GM08714 (cell line): ENCODE results near the gene ERCC6L2.

Source experiments
- H3K4me3 ChIP-seq: fragments of 200-500 bp; sonication (Bioruptor generic); 2 replicates; pipeline ENCODE4 v1.5.1; 2014; ENCODE audit warnings: mild to moderate bottlenecking, low read length, inconsistent platforms
- ZNF274 ChIP-seq: IDR thresholded peaks from 2 replicates; pipeline ENCODE4 v1.6.1; 2012; ENCODE audit warnings: mild to moderate bottlenecking, low read depth, low read length

Gene ERCC6L2

DNA sequence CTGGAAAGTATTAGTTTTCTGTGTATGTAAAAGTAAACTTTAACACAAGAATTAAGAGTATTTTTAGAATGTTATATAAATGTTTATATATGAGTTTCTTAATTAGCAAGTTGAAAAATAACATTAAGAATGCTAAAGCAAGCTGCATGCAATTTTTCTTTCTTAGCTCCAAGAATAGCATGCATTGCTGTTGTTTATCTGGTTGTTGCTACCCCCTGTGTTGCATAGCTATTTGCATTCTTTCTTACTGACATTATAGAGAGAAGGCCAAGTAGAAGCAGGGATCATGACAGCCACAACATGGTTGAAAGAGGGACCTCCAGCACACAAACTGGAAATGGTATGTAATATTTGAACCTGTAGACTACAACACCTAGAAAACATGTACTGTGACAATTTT lies 94.8 kb downstream of the ERCC6L2 start:
- TF ChIP-seq ZNF274: no peak
- no peak overlapping the region for H3K4me3 ChIP-seq

DNA sequence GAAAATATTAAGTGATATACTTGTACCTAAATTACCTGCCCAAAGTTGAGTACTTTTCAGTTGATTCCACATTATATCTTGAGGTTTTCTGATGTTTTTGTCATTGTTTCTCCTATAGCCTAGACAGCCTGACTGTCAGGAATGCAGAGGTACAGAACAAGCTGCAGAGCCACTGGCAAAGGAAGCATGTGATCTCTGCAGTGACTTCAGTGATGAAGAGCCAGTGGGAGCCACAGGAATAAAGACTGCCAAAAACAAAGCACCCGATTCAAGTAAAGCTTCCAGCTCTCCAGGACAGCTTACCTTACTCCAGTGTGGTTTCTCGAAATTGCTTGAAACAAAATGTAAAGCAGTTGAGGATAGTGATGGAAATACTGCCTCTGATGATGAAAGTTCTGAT lies 96.3 kb downstream of the ERCC6L2 start:
- no peak overlapping the region for H3K4me3 ChIP-seq
- no peak for TF ChIP-seq ZNF274

DNA sequence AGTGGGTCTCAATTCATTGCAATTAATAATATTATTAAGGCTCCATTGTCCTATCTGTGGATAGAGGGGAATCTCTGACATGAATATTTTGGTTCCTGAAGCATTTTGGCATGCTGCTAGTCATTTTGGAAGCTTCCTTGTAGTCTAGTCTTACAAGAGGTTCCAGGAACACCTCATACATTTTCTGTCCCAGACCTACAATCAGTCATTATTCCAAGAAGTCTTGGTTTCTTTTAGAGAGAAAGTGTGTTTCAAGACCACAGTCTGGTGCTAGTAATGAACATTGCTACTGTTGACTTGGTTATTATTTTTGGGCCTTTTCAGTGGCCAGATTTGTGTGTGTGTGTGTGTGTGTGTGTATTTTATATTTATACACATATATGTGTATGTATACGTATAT lies 98.9 kb downstream of the ERCC6L2 start:
- H3K4me3 ChIP-seq: no peak overlapping the region
- TF ChIP-seq ZNF274: no peak

DNA sequence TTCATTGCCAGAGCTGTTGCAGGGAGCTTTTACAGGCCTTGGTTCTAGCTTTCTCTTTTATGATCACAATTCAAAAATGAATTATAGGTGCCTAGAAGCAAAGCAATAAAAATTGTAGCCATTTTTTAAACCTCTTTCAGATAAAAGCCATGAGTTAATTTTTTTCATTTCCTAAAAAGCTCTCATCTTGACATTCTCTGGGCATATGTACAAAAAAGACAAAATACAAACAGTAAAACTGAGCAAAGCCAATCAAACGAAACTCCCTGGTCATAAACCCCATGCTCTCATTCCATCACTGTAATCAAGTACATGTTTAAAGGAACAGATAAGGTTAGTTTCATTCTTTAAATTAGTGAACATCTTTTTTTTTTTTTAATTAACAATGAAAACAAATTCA lies 101.9 kb downstream of the ERCC6L2 start:
- H3K4me3 ChIP-seq: no peak overlapping the region
- no peak for TF ChIP-seq ZNF274

DNA sequence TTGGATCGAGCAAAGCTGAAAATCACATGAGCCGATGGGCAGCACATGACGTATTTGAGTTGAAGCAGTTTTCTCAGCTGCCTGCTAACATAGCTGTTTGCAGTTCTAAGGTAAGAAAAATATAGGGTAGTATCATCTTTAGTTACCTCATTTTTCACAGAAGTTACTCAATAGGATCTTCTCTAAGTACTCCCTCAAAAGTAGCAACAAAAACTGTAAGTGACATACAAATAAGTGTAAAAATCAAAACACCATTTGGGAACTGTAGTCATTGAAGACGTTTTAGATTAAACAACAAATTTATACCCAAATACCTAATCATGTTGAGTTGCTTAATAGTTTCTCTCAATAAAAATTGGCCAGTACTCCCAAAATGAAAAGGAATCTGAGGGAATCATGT lies 102.6 kb downstream of the ERCC6L2 start:
- no peak overlapping the region for H3K4me3 ChIP-seq
- no peak for TF ChIP-seq ZNF274

DNA sequence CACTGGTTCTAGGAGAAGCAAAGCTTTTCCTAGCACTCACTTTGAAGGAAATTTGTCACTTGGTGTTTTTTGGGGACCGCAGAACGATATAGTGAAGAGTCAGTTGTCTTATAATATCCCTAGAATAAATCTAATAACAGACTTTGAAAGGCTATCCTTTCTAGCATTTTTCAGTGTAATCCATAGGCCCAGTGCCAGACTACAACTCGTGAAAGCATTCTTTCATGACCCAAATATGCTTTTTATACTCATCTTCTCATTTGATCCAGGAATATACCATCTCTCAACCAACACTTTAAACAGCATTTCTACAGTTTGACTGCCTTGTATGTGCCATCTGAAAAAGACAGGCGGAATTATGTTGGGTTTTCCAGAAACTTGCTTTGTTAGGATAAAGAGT lies 104.0 kb downstream of the ERCC6L2 start:
- TF ChIP-seq ZNF274: no peak
- no peak overlapping the region for H3K4me3 ChIP-seq

DNA sequence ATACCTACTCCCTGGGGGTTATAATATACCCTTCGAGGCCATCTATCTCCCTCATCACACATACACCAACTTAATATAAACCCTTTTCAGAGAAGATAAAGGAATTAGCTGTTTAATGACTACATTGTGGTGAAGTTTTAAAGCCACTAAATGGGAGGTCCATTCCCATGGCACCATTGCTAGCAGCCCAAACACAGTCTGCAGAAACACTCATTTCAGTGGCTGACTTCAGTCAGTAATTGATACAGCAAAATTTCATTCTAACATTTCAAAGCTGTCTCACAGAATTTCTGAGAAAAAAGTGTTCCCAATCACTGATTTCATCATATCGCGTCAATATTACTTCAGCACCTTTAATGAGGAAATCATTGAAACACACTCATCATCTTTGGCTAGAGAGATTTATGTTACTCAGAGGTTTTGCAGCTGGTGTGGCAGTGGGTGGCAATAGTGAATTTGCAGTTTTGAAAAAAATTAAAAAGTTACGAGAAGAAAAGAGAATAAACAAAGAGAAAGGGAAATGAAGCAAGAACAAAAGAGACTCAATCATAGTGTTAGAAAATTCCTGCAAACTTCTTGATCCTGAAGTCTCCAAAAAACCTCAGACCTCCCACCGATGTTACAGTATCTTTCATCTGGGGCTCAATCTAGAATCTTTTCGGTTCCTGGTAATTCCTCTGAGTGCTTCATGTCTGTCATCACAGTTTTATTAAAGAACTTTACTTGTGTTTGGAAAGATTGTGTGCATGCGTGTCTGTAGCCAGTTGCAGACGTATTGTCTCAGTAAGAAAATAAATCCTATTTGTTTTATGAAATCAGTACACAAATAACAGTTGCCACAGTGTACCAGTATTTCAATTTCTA lies 105.0 kb downstream of the ERCC6L2 start:
- H3K4me3 ChIP-seq: no peak overlapping the region

DNA sequence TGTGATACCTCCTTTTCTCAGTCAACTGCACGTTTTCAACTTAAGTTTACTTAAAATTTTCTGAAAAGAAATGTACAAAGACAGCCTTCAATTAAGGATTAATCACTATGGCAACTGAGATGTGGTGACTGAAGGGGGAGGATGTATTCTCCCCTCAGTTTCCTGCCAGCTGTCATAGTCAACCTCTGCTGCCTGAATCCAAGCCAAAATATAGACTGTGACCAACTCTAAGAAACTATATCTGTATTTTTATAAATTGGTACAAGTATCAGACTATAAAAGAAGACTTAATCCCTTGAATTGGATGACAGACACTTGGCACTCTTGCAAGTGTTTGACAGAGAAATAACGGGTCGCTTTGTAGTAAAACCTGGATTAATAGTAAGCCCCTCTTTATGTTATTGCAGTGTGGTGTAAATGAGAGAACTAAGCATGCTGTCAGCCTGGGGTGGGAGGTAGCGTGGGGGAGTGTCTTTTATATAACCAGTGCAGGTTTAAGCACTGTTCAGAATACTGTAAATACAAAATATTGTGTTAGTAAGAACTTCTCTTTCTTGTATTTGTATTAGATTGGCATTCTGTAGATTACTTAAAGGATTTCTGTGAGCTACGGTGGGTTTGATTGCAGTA lies 106.4 kb downstream of the ERCC6L2 start:
- no peak overlapping the region for H3K4me3 ChIP-seq
- TF ChIP-seq ZNF274: no peak

More for the DNA sequence above, 105.0 kb downstream of the ERCC6L2 start:
- no peak for TF ChIP-seq ZNF274

DNA sequence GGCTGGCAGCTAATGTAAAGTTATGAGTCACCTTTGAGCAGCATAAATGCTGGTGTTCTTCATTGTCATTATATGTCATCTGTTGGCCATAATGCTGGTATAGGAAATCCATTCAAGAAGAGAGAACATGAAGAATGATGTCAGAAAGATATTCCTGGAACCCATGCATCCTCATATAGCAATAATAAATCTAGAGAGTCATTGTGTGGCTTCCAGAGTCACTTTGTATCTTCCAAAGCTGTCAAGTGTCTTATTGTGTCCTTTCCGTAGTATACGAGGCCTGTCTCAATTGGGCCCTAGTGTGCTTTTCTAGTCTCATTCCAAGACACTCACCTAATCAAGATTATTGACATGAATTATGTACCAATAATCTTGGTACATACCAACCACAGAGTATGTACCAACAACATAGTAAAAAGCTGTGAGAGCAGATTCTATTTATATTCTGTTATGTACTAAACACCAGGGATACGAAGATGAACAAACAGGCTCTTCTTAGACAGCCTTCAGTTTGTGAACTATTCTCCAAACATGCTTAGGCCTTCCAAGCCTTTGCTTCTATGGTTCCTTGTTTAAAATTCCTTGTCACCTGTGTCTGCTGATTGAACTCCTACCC lies 110.1 kb downstream of the ERCC6L2 start:
- TF ChIP-seq ZNF274: no peak
- H3K4me3 ChIP-seq: no peak overlapping the region

DNA sequence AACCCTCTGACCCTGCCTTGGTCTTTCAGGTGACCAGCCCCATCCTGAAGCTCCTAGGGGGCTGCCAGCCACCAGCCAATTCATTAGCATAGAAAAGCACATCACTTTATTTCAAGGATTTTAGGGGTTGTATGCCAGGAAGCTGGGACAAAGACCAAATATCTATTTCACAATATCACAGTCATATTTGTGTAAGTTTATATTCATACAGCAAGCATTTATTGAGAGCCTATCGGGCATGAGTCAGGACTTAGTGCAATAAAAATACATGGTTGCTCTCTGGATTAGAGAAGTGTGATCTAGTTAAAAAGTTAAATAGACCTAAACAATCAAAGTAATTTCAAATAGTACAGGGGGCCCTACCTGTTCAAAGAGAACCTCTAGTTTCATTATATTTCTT lies 113.8 kb downstream of the ERCC6L2 start:
- H3K4me3 ChIP-seq: no peak overlapping the region
- TF ChIP-seq ZNF274: no peak

DNA sequence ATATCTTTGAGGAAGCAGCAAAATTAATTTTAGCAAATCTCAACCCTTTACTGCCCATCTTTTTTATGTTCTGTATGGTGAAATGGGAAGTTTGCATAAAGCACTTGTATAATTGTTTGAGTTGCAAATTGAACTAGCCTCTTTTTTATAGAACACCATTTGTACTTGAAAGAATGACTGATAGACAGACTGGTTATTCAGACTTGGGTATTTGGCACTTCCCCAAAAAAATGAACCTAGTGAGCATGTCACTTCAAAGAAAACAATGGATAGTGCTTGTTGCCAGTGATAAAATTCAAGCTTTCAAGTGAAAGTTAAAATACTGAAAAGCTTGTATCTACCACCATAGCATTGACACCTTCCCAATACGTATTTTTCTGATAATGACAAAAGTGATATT lies 115.8 kb downstream of the ERCC6L2 start:
- TF ChIP-seq ZNF274: no peak
- no peak overlapping the region for H3K4me3 ChIP-seq

DNA sequence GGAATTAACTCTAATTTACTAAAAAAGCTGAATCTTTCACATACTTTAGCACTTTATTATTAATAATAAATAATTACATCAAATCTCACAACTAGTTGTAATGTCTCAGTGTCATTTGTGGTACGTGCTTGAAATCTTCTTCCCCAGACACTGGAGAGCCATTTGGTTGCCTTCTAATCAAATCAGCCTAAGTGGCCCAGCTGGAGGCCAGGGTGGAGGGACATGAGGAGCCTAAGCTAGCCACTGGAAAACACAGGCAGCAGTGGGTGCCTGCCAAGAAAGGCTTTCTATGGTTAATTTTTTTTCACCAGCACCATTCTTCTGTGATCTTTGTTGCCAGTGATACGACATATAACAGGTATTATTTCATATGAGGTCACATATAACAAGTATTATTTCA lies 117.0 kb downstream of the ERCC6L2 start:
- no peak for TF ChIP-seq ZNF274

DNA sequence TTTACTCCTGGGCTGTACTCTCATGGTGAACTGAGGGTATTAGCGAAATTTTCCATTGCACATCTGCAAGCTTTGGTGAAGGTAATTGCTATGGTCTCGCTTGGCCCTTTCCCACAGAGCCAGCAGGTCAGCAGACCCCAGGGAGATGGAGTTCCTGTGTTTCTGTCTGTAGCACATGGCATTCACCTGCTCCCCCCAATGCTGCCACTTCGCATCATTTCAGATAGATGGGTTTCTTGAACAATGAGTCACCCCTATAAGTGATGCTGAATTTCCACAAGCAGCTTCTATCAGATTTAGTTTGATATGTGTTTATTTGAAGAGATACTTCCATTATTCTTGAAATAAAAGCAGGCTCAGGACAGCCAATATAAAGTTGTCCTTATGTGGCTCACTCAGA lies 117.8 kb downstream of the ERCC6L2 start:
- no peak for TF ChIP-seq ZNF274
- H3K4me3 ChIP-seq: no peak overlapping the region

More for the DNA sequence above, 117.0 kb downstream of the ERCC6L2 start:
- no peak overlapping the region for H3K4me3 ChIP-seq

DNA sequence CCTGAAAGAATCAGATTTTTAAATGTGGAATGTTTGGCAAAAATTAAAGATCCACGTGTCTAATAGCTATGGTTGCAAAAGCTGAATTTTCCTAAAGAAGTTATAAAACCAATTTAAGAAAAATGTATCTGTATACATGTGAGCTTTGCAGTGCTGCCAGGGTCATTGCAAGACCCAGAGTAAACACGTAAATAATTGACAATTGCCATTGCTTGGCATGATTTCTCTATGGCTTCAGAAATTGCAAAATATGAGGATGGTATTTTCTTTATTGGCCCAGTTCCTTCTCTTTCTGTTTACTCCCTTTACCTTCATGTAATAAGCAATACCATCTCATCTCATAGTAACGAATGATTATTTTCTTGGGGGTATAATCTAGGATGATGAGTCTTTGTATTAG lies 123.9 kb downstream of the ERCC6L2 start:
- no peak for TF ChIP-seq ZNF274
- no peak overlapping the region for H3K4me3 ChIP-seq

DNA sequence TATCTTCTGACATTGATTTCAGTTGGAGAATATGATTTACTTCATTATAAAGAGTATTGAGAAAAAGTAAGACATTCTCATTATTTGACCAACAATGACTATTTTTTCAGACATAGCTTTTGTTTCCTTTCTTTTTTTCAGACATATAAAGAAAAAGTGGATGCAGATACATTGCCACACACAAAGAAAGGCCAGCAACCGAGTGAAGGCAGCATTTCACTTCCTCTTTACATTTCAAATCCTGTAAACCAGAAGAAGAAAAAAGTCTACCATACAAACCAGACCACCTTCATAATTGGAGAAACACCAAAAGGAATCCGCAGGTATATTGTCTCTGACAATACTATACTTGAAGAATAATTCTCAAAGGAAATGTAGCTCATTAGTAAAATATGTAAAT lies 128.9 kb downstream of the ERCC6L2 start:
- no peak overlapping the region for H3K4me3 ChIP-seq
- no peak for TF ChIP-seq ZNF274
